ENCODE measurements around the gene HNRNPH2. TPM values are rescaled to one million over a fixed set of nuclear protein-coding genes. Genes with fewer than 3 reads are reported as not detected.

HNRNPH2 gene
- total RNA-seq, 1 experiment from 2014 or later: 49.8 TPM

DNA sequence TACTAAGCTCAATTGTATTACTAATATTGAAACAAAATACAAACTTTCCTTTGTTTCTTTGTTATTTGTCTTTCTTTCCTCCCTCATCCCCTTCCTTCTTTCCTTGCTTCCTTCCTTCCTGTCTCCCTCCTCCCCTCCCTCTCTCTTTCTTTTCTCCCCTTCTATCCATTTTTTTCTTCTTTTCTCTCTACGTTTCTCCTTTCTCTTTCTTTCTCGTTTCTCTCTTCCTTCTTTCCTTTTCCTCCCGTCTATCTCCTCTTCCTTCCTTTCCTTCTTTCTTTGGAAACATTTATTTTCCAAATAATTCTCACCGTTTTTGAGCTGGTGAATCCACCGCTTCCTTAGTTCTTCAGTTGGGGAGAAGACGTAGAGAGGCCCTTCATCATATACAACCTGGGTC, 38.3 kb upstream of the HNRNPH2 start:
- no TSS peak for BruUV-seq (replicated peaks)
- POLR2A ChIA-PET: no interaction called here

DNA sequence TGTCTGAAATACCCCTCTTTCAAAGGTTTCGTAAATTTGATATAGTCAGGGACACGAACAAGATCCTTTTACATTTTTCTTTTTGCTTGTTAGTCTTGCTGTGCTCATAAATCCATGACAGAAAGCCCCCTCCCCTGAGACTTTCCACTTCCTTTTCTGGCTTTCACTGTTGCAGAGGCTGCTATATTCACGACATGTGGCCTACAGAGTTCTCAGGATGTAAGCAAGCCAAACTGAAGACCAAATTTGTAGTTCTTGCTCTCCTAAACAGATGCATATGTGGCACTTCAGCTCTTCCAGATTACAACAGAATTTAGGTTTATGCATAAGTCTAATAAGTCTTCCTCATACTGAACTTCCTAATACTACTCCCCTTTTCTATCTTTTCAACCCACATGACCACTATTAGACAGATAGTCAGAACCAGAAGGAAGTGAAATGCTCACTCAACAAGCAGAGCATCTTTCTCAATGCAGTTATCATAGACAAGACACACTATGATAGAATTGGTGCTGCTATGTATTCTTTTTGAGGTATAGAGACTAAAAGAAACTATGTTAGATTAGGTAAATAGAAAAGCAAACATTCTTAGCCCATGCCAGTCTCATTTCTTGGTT, 37.0 kb upstream of the HNRNPH2 start:
- Histone ChIP-seq H2AFZ (ENCODE audit: low read depth, low read length, poor library complexity, severe bottlenecking) (no peak overlapping the region), H3K27ac (ENCODE audit: low read depth, low read length) (no peak overlapping the region), H3K4me1 (ENCODE audit: control insufficient read depth in 1 of 2, insufficient read depth in 2 of 2, low read length in 2 of 2) (no peaks in the 10 kb centered on the region), H3K9ac (ENCODE audit: low read length) (no peak overlapping the region), H3K9me3 (ENCODE audit: control insufficient read depth in 1 of 2, insufficient read depth in 1 of 2, low read depth in 1 of 2, low read length in 2 of 2) (no peaks in the 10 kb centered on the region), H3K9me2 (ENCODE audit: insufficient read depth) (no peaks in the 10 kb centered on the region), H3K4me2 (ENCODE audit: low read length) (no peak overlapping the region), H4K20me1 (ENCODE audit: insufficient read depth) (no peaks in the 10 kb centered on the region), H3K79me2 (ENCODE audit: insufficient read depth, low read length) (no peaks in the 10 kb centered on the region), H3K4me3 (replicated peaks in 1 of 2; ENCODE audit: low read depth in 1 of 2, low read length in 2 of 2) (no peak overlapping the region), H3K36me3 (ENCODE audit: control insufficient read depth in 1 of 2, insufficient read depth in 2 of 2, low read length in 2 of 2) (no peaks in the 10 kb centered on the region), H3K27me3 (ENCODE audit: insufficient read depth, low read length) (no peaks in the 10 kb centered on the region)
- no TSS peak for BruUV-seq (replicated peaks)
- TF ChIP-seq, protein P1, sequence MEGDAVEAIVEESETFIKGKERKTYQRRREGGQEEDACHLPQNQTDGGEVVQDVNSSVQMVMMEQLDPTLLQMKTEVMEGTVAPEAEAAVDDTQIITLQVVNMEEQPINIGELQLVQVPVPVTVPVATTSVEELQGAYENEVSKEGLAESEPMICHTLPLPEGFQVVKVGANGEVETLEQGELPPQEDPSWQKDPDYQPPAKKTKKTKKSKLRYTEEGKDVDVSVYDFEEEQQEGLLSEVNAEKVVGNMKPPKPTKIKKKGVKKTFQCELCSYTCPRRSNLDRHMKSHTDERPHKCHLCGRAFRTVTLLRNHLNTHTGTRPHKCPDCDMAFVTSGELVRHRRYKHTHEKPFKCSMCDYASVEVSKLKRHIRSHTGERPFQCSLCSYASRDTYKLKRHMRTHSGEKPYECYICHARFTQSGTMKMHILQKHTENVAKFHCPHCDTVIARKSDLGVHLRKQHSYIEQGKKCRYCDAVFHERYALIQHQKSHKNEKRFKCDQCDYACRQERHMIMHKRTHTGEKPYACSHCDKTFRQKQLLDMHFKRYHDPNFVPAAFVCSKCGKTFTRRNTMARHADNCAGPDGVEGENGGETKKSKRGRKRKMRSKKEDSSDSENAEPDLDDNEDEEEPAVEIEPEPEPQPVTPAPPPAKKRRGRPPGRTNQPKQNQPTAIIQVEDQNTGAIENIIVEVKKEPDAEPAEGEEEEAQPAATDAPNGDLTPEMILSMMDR (IDR thresholded peaks at IDR 0.05 in 2 of 3, conservative IDR thresholded peaks at IDR 0.05 in 1 of 3; ENCODE audit: borderline replicate concordance in 1 of 3, insufficient read depth in 1 of 3, low read depth in 2 of 3, low read length in 2 of 3): no peak
- no peak for TF ChIP-seq SRF (IDR thresholded peaks at IDR 0.05; ENCODE audit: low read depth)
- DNase-seq (ENCODE audit: low read depth, low spot score) (no peak), ATAC-seq (no peak)
- ChIA-PET CTCF (no interaction called here), POLR2A (no interaction called here), RAD21 (ENCODE audit: low non-redundant PET in 1 of 2, low total read pairs in 2 of 2, uncharacterized antibody in 2 of 2, unreplicated experiment in 2 of 2) (no interaction called here)
- intact Hi-C loops (cut with micrococcal nuclease): no loop called here

More for the DNA sequence above, 38.3 kb upstream of the HNRNPH2 start:
- intact Hi-C loops (cut with micrococcal nuclease): no loop called here
- H3K27ac ChIP-seq (ENCODE audit: low read depth, low read length): no peak overlapping the region
- DNase-seq (ENCODE audit: low read depth, low spot score) (no peak), ATAC-seq (no peak)
- no peaks in the 10 kb centered on the region for H3K4me1 ChIP-seq (ENCODE audit: control insufficient read depth in 1 of 2, insufficient read depth in 2 of 2, low read length in 2 of 2)
- no peaks in the 10 kb centered on the region for H4K20me1 ChIP-seq (ENCODE audit: insufficient read depth)
- no peaks in the 10 kb centered on the region for H3K9me2 ChIP-seq (ENCODE audit: insufficient read depth)
- no peaks in the 10 kb centered on the region for H3K27me3 ChIP-seq (ENCODE audit: insufficient read depth, low read length)
- TF ChIP-seq, protein P2, sequence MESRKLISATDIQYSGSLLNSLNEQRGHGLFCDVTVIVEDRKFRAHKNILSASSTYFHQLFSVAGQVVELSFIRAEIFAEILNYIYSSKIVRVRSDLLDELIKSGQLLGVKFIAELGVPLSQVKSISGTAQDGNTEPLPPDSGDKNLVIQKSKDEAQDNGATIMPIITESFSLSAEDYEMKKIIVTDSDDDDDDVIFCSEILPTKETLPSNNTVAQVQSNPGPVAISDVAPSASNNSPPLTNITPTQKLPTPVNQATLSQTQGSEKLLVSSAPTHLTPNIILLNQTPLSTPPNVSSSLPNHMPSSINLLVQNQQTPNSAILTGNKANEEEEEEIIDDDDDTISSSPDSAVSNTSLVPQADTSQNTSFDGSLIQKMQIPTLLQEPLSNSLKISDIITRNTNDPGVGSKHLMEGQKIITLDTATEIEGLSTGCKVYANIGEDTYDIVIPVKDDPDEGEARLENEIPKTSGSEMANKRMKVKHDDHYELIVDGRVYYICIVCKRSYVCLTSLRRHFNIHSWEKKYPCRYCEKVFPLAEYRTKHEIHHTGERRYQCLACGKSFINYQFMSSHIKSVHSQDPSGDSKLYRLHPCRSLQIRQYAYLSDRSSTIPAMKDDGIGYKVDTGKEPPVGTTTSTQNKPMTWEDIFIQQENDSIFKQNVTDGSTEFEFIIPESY (IDR thresholded peaks at IDR 0.05; ENCODE audit: extremely low read depth, insufficient replicate concordance, low read length): no peak
- no peak for TF ChIP-seq CBX3 (IDR thresholded peaks at IDR 0.05; ENCODE audit: low read depth)
- no peak for TF ChIP-seq ELF1 (IDR thresholded peaks at IDR 0.05; ENCODE audit: borderline replicate concordance, low read depth)
- H2AFZ ChIP-seq (ENCODE audit: low read depth, low read length, poor library complexity, severe bottlenecking): no peak overlapping the region
- RAD21 ChIA-PET (ENCODE audit: low non-redundant PET in 1 of 2, low total read pairs in 2 of 2, uncharacterized antibody in 2 of 2, unreplicated experiment in 2 of 2): no interaction called here
- H3K36me3 ChIP-seq (ENCODE audit: control insufficient read depth in 1 of 2, insufficient read depth in 2 of 2, low read length in 2 of 2): no peaks in the 10 kb centered on the region
- CTCF ChIA-PET: no interaction called here
- H3K79me2 ChIP-seq (ENCODE audit: insufficient read depth, low read length): no peaks in the 10 kb centered on the region
- no peak overlapping the region for H3K4me3 ChIP-seq (replicated peaks in 1 of 2; ENCODE audit: low read depth in 1 of 2, low read length in 2 of 2)
- no peak overlapping the region for H3K9ac ChIP-seq (ENCODE audit: low read length)
- no peaks in the 10 kb centered on the region for H3K9me3 ChIP-seq (ENCODE audit: control insufficient read depth in 1 of 2, insufficient read depth in 1 of 2, low read depth in 1 of 2, low read length in 2 of 2)
- H3K4me2 ChIP-seq (ENCODE audit: low read length): no peak overlapping the region

Data from HCT116 (cell line).